Glomerular visceral epithelial cell (primary cell): ENCODE data around the gene MYCN.

Source experiments
- DNase-seq: peaks from one replicate; pipeline ENCODE4 v3.0.0-alpha.2; 2016; ENCODE audit errors: extremely low spot score

Gene MYCN

GRCh38 chr2:15931319-15931890, 8.9 kb upstream of the MYCN start:
- DNase-seq, result no peak

GRCh38 chr2:15931950-15932349, 8.4 kb upstream of the MYCN start:
- no peak for DNase-seq

- no peak for DNase-seq
Measured at GRCh38 chr2:15932394-15933183, 7.8 kb upstream of the MYCN start.

- no peak for DNase-seq
Measured at GRCh38 chr2:15933184-15933845, 7.0 kb upstream of the MYCN start.

- no peak for DNase-seq
Measured at GRCh38 chr2:15934291-15934945, 5.9 kb upstream of the MYCN start.

- DNase-seq, result no peak
Measured at GRCh38 chr2:15935189-15935588, 5.2 kb upstream of the MYCN start.

- no peak for DNase-seq
Measured at GRCh38 chr2:15935675-15936074, 4.7 kb upstream of the MYCN start.

GRCh38 chr2:15936277-15937104, 3.9 kb upstream of the MYCN start:
- DNase-seq, result no peak

- DNase-seq, result no peak
Measured at GRCh38 chr2:15937105-15937881, 3.1 kb upstream of the MYCN start.

GRCh38 chr2:15937882-15938802, 2.2 kb upstream of the MYCN start:
- no peak for DNase-seq

- DNase-seq, result no peak
Measured at GRCh38 chr2:15938803-15939555, 1.4 kb upstream of the MYCN start.

- DNase-seq, result no peak
Measured at GRCh38 chr2:15939556-15939853, 845 bp upstream of the MYCN start.

- no peak for DNase-seq
Measured at GRCh38 chr2:15940661-15941480, 521 bp downstream of the MYCN start.

GRCh38 chr2:15941481-15941850, 1.1 kb downstream of the MYCN start:
- no peak for DNase-seq

GRCh38 chr2:15941871-15942710, 1.7 kb downstream of the MYCN start:
- DNase-seq, result no peak

- no peak for DNase-seq
Measured at GRCh38 chr2:15942711-15943345, 2.5 kb downstream of the MYCN start.
